NCI-H82 treated with DMSO at 0.1 percent for 48 hours (cell line): ENCODE measurements around the gene GRIK2.
"Not testable (repeated sequence)": the region's sequence is repeated elsewhere in the genome, so short reads cannot be mapped to it uniquely, and the experiment has no call there.

Source experiments
- DNase-seq: peaks from one replicate; lab custom pipeline; 2025; ENCODE audit not compliant: unreplicated experiment; lab: John Stamatoyannopoulos, UW

GRIK2 gene

DNA sequence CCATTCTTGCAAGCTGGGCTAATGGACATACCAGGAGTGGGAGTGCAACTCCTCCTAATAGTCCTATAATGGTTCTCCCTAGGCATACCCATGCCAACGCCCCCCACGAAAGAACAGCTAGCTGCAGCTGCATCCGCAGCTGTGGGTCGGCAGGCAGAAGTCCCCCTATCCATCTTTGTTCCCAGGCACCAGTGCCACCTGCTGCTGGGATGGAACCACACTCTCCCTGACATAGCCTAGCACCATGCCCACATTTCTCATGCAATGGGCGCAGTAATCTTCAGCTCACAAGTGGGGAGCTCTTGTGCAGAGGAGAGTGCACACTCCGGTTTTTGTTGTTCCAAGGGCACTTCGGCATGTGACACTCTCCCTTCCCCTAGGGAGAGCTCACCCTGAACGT lies 567.8 kb downstream of the GRIK2 start:
- no peak for DNase-seq

GRCh38 chr6:101980924-101981323 lies 587.4 kb downstream of the GRIK2 start:
- DNase-seq, result no peak

DNA sequence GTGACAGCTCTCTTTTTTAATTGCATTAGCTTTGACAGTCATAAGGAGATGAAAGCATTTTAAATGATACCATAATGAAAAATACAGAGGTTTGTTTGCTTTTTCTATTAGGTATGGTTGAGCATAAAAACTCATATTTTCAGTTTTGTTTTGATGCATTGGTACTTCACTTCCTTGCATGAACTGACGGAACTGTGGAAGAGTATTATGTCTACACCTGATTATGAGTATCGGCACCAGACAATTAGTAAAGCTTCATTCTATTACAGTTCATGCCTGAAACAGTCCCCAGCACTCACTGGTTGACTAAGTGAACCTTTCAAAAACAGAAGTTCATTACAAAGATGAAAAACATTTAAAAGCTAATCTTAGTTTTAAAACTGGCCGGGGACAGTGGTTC lies 593.0 kb downstream of the GRIK2 start:
- DNase-seq, result no peak

GRCh38 chr6:101992286-101992685 lies 598.8 kb downstream of the GRIK2 start:
- DNase-seq, result no peak

DNA sequence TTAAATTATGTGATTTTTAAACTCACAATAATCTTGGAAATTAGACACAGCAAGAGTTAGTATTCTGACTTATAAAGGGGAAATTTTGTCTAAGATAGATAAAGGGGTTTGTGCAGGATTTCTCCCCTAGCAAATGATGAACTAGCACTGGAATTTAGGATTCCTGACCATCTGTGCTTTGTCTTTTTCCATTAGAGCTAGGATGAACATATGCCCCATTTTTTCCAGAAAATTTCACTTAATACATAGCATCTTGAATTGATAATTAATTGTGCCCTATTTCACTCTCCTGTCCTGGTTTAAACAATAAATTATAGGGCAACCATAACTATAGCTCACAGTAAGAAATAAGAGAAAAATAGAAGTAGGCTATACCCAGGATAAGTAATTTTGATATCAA lies 601.0 kb downstream of the GRIK2 start:
- no peak for DNase-seq

GRCh38 chr6:102015431-102015830 lies 621.9 kb downstream of the GRIK2 start:
- no peak for DNase-seq

DNA sequence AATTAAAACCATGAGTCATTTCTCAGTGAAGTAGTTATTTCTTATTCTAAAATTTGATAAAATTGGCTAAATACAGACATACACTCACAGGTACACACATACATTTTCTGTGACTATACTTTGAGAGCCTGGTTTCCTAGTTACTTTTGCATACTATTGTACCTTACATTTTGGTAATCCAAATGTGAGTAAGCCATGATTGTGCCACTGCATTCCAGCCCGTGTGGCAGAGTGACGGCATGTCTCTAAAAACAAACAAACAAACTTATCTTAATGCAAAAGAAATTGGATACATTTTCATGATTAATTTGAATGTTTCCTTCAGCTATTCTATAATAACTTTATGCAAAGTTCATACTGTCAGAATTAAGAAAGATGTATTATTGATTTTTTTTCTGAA lies 628.8 kb downstream of the GRIK2 start:
- no peak for DNase-seq

- DNase-seq, result no peak
Observed at GRCh38 chr6:102022803-102023202, 629.3 kb downstream of the GRIK2 start.

DNA sequence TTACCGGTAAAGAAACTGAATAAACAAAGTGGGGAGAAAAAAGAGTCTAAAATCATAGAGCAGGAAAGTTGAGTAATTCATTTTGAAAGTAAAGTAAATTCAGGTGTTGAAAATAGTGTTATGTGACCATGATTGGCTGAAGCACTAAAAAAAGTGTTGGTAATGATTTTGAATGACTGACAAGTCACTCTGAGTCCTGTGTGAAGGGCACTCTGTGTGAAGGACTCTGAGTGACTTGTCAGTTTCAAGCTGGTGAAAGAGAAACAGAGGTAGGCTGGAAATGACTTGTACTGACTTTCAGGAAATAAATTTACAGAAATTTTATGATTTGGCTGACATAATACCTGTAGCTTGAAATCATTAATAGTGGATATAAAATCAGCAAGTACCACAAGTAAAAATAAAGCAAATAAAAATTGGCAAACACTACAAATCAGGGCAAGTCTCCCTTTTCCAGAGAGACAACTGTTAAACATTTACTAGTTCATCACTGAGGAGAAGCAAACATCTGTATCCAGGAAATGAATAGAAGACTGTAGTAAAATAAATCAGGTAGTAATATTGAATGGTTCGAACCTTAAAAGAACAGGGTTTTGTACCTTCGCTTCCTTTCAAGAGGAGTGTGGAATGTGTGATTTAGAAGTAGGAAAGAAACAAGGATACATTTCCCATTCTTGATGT lies 630.6 kb downstream of the GRIK2 start:
- no peak for DNase-seq

- no peak for DNase-seq
Observed at GRCh38 chr6:102026649-102027048, 633.1 kb downstream of the GRIK2 start.

- no peak for DNase-seq
Observed at GRCh38 chr6:102028176-102028575, 634.7 kb downstream of the GRIK2 start.

- DNase-seq, result no peak
Observed at GRCh38 chr6:102038964-102039363, 645.5 kb downstream of the GRIK2 start.

- no peak for DNase-seq
Observed at GRCh38 chr6:102039441-102039840, 645.9 kb downstream of the GRIK2 start.

DNA sequence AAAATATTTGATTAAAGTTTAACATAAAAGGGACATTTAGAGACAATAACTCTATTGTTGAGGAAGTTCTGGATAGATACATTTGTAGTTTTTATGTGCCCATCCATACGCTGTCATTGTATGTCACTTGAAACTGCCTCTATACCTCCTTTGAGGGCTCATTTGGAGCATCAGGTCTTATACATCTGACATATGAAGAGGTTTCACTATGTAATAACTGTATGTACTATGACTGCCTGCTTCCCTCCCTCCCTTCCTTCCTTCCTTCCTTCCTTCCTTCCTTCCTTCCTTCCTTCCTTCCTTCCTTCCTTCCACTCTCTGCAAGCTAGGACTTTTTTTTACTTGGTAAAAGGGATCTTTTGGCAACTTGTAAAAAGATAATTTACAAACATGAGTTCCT lies 657.5 kb downstream of the GRIK2 start:
- no peak for DNase-seq

GRCh38 chr6:102051720-102052119 lies 658.2 kb downstream of the GRIK2 start:
- no peak for DNase-seq

DNA sequence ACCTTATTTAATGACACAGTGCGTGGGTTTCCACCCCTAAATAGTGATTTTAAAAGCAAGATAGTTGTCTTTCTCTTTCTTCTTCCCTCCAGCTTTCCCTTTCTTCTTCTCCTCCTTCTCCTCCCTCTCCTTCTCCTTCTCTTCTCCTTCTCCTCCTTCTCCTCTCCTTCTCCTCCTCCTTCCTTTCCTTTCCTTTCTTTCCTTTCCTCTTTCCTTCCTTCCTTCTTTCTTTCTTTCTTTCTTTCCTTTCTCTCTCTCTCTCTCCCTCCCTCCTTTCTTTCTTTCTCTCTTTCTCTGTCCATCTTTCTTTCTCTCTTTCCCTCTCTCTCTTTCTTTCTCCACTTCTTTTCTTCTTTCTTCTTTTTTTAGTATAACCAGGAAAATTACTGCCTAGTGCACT lies 670.6 kb downstream of the GRIK2 start:
- no peak for DNase-seq

GRCh38 chr6:102066301-102066700 lies 672.8 kb downstream of the GRIK2 start:
- no peak for DNase-seq

DNA sequence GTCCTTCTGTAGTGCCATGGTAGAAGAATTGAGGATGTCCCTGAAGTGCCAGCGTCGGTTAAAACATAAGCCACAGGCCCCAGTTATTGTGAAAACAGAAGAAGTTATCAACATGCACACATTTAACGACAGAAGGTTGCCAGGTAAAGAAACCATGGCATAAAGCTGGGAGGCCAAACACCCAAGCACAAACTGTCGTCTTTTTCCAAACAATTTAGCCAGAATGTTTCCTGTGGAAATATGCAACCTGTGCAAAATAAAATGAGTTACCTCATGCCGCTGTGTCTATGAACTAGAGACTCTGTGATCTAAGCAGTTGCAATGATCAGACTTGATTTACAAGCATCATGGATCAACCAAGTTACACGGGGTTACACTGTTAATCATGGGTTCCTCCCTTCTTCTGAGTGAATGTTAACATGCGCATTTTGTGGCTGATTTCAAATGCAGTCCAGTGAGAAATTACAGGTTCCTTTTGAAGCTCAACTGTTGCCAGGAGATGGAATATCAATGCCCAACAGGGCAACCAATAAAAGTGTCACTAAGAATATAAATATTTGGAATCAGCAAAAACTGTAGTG lies 674.9 kb downstream of the GRIK2 start:
- no peak for DNase-seq

GRCh38 chr6:102075539-102075938 lies 682.0 kb downstream of the GRIK2 start:
- DNase-seq, result no peak

GRCh38 chr6:102085257-102085656 lies 691.7 kb downstream of the GRIK2 start:
- no peak for DNase-seq

GRCh38 chr6:102088160-102088559 lies 694.7 kb downstream of the GRIK2 start:
- not testable (repeated sequence) for DNase-seq

- no peak for DNase-seq
Observed at GRCh38 chr6:102114402-102114801, 720.9 kb downstream of the GRIK2 start.

DNA sequence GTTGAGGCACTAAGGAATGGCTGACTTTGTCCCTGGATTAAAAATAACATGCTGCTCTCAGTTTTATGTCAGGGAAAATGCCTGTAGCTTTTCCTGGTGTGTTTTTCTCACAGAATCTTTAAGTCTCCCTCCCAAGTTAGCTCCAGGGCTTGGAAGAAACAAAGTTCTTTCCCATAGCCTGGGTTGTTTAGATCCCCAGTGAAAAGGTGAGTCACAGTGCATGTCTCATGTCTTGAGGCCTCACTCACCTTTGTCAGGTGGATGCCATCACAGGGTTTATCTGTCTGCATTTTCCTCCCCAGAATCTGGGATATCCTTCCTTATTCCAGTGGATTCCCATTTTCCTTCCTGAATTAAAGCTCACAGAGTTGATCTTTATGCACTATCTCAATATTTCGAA lies 722.4 kb downstream of the GRIK2 start:
- no peak for DNase-seq
